Measurements from ENCODE around the gene UCN. TPM values are rescaled to one million over a fixed set of nuclear protein-coding genes. Genes with fewer than 3 reads are reported as not detected.

Gene UCN
- total RNA-seq, 3 donors from 2014 or later = 0.52 to 1.2 (median 0.92) TPM

- intact Hi-C loops (cut with DNase I, micrococcal nuclease) = no loop called here
- H3K4me1 ChIP-seq (ENCODE audit: low read depth) = peaks cover 13% of the 10 kb centered on the region
- TF ChIP-seq CTCF (IDR thresholded peaks at IDR 0.05) = no peak
- ATAC-seq = no peak
- no peak overlapping the region for H3K4me3 ChIP-seq
- H3K9me3 ChIP-seq = no peaks in the 10 kb centered on the region
- no peaks in the 10 kb centered on the region for H3K36me3 ChIP-seq (ENCODE audit: low read depth)
- DNase-seq = no peak
Measured at GRCh38 chr2:27309651-27310050, 1.4 kb upstream of the UCN start.

- H3K4me1 ChIP-seq (ENCODE audit: low read depth) = peaks cover 13% of the 10 kb centered on the region
- intact Hi-C loops (cut with DNase I, micrococcal nuclease) = no loop called here
- no peaks in the 10 kb centered on the region for H3K9me3 ChIP-seq
- TF ChIP-seq CTCF (IDR thresholded peaks at IDR 0.05) = no peak
- H3K4me3 ChIP-seq = no peak overlapping the region
- no peaks in the 10 kb centered on the region for H3K36me3 ChIP-seq (ENCODE audit: low read depth)
- no peak for DNase-seq
- ATAC-seq = peak; percentile 23
Measured at GRCh38 chr2:27307545-27308358, 493 bp downstream of the UCN start.

- no peak for ATAC-seq
- H3K4me3 ChIP-seq = no peak overlapping the region
- intact Hi-C loops (cut with DNase I, micrococcal nuclease) = no loop called here
- no peak for TF ChIP-seq CTCF (IDR thresholded peaks at IDR 0.05)
- no peak for DNase-seq
- no peaks in the 10 kb centered on the region for H3K9me3 ChIP-seq
- H3K4me1 ChIP-seq (ENCODE audit: low read depth) = peaks cover 13% of the 10 kb centered on the region
- no peaks in the 10 kb centered on the region for H3K36me3 ChIP-seq (ENCODE audit: low read depth)
Measured at GRCh38 chr2:27307287-27307544, 1.0 kb downstream of the UCN start.

GRCh38 chr2:27306573-27307286 is 1.5 kb downstream of the UCN start:
- Histone ChIP-seq H3K4me3 (no peak overlapping the region), H3K4me1 (ENCODE audit: low read depth) (peaks cover 13% of the 10 kb centered on the region), H3K9me3 (no peaks in the 10 kb centered on the region), H3K36me3 (ENCODE audit: low read depth) (no peaks in the 10 kb centered on the region)
- ATAC-seq = peak; percentile 18
- TF ChIP-seq CTCF (IDR thresholded peaks at IDR 0.05) = no peak
- DNase-seq = no peak
- intact Hi-C loops (cut with DNase I, micrococcal nuclease) = no loop called here

GRCh38 chr2:27306136-27306535 is 2.1 kb downstream of the UCN start:
- Histone ChIP-seq H3K4me3 (no peak overlapping the region), H3K4me1 (ENCODE audit: low read depth) (peaks cover 13% of the 10 kb centered on the region), H3K36me3 (ENCODE audit: low read depth) (no peaks in the 10 kb centered on the region), H3K9me3 (no peaks in the 10 kb centered on the region)
- peak; percentile 36 for ATAC-seq
- intact Hi-C loops (cut with DNase I, micrococcal nuclease) = no loop called here
- no peak for DNase-seq
- no peak for TF ChIP-seq CTCF (IDR thresholded peaks at IDR 0.05)

Data from mucosa of descending colon (tissue), 3 donors.